ENCODE data around the gene DRD4.

DNA sequence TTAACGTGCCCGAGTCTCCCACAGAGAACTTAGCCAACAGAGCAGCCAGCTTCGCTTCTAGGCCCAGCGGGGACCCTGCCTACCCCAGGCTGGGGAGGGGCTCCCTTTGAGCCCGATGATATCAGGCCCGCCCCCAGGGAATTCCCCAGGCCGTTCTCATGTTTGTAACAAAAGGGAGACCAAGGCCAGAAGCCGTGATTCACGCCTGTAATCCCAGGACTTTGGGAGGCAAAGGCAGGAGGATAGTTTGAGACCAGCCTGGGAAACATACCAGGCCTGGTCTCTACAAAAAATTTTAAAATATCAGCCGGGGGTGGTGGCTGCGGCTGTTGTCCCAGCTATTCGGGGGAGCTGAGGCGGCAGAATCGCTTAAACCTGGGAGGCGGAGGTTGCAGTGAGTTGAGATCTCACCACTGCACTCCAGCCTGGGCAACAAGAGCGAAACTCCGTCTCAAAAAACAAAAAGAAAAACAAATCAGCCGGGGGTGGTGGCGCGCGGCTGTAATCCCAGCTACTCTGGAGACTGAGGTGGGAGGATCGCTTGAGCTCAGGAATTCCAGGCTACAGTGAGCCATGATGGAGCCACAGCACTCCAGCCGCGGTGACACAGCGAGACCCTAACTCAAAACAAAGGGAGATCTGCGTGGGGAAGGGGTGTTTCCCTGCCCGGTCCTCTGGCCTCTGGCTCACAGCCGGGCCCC lies 1.7 kb downstream of the DRD4 start:
- TF ChIP-seq, protein P1, sequence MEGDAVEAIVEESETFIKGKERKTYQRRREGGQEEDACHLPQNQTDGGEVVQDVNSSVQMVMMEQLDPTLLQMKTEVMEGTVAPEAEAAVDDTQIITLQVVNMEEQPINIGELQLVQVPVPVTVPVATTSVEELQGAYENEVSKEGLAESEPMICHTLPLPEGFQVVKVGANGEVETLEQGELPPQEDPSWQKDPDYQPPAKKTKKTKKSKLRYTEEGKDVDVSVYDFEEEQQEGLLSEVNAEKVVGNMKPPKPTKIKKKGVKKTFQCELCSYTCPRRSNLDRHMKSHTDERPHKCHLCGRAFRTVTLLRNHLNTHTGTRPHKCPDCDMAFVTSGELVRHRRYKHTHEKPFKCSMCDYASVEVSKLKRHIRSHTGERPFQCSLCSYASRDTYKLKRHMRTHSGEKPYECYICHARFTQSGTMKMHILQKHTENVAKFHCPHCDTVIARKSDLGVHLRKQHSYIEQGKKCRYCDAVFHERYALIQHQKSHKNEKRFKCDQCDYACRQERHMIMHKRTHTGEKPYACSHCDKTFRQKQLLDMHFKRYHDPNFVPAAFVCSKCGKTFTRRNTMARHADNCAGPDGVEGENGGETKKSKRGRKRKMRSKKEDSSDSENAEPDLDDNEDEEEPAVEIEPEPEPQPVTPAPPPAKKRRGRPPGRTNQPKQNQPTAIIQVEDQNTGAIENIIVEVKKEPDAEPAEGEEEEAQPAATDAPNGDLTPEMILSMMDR (IDR thresholded peaks at IDR 0.05): no peak
- TF ChIP-seq EZH2 (IDR thresholded peaks at IDR 0.05; ENCODE audit: borderline replicate concordance, insufficient read depth, low read depth, low read length, poor library complexity, severe bottlenecking): no peak

Data from B cell (primary cell).